NOMO-1 treated with dmso at 0.1 percent for 144 hours (cell line): ENCODE data around the gene NAALADL2.

ENCODE experiments used
- DNase-seq: peaks from one replicate; lab custom pipeline; 2025; ENCODE audit not compliant: unreplicated experiment; lab: John Stamatoyannopoulos, UW

The NAALADL2 gene

GRCh38 chr3:175193815-175194518, 334.8 kb downstream of the NAALADL2 start:
- DNase-seq, result no peak

- DNase-seq, result no peak
Observed at GRCh38 chr3:175198991-175199783, 340.1 kb downstream of the NAALADL2 start.

GRCh38 chr3:175199961-175200360, 340.8 kb downstream of the NAALADL2 start:
- DNase-seq, result no peak

GRCh38 chr3:175200391-175201095, 341.4 kb downstream of the NAALADL2 start:
- no peak for DNase-seq

GRCh38 chr3:175207361-175207760, 348.2 kb downstream of the NAALADL2 start:
- no peak for DNase-seq

- DNase-seq, result no peak
Observed at GRCh38 chr3:175208326-175208725, 349.2 kb downstream of the NAALADL2 start.

- no peak for DNase-seq
Observed at GRCh38 chr3:175211466-175211865, 352.3 kb downstream of the NAALADL2 start.

GRCh38 chr3:175212896-175213295, 353.8 kb downstream of the NAALADL2 start:
- DNase-seq, result no peak

- no peak for DNase-seq
Observed at GRCh38 chr3:175214216-175214615, 355.1 kb downstream of the NAALADL2 start.

GRCh38 chr3:175215833-175216232, 356.7 kb downstream of the NAALADL2 start:
- DNase-seq, result no peak

- no peak for DNase-seq
Observed at GRCh38 chr3:175222356-175222755, 363.2 kb downstream of the NAALADL2 start.

GRCh38 chr3:175224051-175224450, 364.9 kb downstream of the NAALADL2 start:
- no peak for DNase-seq

- DNase-seq, result no peak
Observed at GRCh38 chr3:175226444-175226843, 367.3 kb downstream of the NAALADL2 start.

- no peak for DNase-seq
Observed at GRCh38 chr3:175227126-175227525, 368.0 kb downstream of the NAALADL2 start.

- no peak for DNase-seq
Observed at GRCh38 chr3:175233957-175234940, 375.1 kb downstream of the NAALADL2 start.

- no peak for DNase-seq
Observed at GRCh38 chr3:175238801-175239200, 379.7 kb downstream of the NAALADL2 start.

- DNase-seq, result no peak
Observed at GRCh38 chr3:175240921-175241320, 381.8 kb downstream of the NAALADL2 start.

- DNase-seq, result no peak
Observed at GRCh38 chr3:175242243-175242642, 383.1 kb downstream of the NAALADL2 start.

GRCh38 chr3:175246234-175246633, 387.1 kb downstream of the NAALADL2 start:
- DNase-seq, result no peak

GRCh38 chr3:175246766-175247165, 387.6 kb downstream of the NAALADL2 start:
- no peak for DNase-seq

- no peak for DNase-seq
Observed at GRCh38 chr3:175247629-175248028, 388.5 kb downstream of the NAALADL2 start.
